HG02642 (cell line): ENCODE measurements around the gene LAYN.

ENCODE experiments used
- ATAC-seq: cut with Tn5 transposase; IDR thresholded peaks from one replicate; pipeline ENCODE4 v1.9.1; 2021; ENCODE audit warnings: mild to moderate bottlenecking; ENCODE audit not compliant: unreplicated experiment, poor library complexity

Gene LAYN

DNA sequence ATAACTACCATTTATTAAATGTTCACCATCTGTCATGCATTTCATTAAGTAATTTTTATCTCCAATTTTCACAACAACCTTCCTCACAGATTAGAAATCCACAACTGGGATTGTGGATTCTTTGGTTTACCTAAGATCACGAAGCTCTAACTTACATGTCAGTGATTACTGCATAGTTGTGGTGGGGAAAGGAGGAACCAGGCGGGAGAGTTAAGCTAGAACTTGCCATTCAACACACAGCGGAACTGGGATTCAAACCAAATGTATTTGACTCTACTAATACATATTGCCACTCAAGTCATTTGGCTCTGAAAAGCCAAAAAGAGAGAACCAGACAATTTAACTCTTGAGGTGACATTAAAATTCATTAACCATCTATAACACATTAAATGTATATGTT, 10.4 kb upstream of the LAYN start:
- no peak for ATAC-seq

DNA sequence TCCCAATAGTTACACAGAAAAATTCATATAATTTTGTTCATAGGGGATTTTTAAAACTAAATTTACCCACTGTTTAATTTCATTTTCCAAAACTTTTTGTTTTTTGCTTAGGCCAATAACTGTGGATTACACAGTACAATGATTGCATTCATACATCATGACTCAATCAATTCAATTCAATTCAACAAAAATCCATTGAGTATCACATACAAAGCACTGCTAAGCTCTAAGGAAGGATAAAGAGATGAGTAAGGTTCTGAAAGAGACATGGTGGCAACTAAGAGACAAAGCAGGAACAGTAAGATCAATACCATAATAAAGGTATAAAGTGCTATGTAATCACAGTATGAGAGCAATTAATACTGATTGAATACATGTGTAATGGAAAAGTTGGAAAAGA, 9.4 kb upstream of the LAYN start:
- no peak for ATAC-seq

DNA sequence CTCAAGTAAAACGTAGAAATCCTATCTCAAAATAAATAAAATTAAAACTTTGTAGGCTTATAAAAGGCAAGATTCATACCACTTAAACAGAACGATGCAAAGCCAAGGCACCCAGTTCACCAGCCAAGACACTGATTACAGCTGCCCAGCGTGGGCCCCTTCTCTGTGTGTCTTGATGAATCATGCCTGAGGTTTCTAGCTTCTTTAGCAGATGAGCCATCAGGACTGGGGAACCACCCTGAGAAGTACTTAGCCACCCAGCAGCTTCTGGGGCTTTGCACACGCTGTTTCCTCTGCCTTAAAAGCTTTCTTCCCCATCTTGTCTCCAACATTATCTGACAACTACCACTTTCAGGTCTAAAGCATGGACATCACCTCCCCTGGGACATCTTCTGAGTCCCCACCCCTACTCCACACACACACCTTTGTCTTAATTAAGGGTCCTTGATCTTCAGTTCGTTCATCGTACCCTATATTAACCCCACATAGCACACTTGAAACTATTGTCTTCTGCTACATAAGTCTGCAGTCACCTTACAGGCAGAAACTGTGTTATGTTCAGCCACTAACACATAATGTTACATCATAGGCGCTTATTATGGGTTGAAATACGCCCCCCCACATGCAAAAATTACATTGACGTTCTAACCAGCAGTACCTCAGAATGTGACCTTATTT, 8.7 kb upstream of the LAYN start:
- ATAC-seq: peak; percentile 64

DNA sequence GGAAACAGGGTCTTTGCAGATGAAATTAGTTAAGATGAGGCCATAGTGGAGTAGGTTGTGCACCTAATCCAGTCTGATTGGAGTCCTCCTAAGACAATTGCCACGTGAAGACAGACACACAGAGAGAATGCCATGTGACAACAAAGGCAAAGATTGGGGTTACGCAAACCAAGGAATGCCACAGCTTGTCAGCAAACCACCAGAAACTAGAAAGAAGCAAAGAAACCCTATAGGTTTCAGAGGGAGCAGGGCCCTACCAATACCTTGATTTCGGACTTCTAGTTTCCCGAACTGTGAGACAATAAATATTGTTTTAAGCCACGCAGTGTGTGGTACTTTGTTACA, 8.2 kb upstream of the LAYN start:
- no peak for ATAC-seq

DNA sequence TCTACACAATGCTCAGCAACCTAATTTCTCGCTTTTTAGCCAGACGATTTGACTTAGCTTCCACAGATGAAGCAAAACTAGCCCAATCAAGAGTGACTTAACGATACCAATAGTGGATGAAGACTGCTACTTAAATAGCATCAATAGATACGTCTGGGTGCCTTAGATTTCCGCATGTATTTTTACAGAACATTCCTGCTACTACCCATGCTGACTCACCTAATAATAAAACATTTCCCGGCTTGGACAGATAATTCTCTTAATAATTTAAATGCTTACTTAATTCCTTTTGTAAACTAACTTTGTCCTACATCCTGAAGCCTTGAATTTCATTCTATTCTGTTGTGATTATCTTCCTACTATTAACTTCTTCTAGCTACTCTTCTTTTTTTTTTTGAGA, 5.2 kb upstream of the LAYN start:
- ATAC-seq: no peak

DNA sequence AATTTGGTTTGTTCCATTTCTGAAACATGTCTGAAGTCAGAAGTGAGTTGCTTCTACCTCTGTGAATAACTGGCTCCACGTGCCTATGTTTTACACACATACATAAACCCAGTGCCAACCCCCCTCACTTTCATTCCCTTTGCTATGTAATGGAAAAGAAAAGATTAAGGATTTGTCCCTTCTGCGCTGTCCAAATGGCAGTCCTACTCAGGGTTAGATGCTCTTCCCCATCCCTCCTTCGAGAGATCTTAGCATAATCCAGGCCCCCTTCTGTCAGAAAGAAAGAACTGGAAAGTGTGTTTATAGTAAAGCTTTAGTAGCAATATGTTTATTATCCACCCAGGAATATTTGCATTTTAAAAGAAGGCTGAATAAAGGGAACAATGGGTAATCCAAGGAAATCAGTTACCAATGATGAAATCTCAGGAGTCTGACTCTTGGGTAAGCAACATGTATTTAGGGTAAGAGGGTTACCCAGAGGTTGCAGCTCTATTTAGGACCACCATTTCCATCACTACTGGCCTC, 3.1 kb upstream of the LAYN start:
- no peak for ATAC-seq

DNA sequence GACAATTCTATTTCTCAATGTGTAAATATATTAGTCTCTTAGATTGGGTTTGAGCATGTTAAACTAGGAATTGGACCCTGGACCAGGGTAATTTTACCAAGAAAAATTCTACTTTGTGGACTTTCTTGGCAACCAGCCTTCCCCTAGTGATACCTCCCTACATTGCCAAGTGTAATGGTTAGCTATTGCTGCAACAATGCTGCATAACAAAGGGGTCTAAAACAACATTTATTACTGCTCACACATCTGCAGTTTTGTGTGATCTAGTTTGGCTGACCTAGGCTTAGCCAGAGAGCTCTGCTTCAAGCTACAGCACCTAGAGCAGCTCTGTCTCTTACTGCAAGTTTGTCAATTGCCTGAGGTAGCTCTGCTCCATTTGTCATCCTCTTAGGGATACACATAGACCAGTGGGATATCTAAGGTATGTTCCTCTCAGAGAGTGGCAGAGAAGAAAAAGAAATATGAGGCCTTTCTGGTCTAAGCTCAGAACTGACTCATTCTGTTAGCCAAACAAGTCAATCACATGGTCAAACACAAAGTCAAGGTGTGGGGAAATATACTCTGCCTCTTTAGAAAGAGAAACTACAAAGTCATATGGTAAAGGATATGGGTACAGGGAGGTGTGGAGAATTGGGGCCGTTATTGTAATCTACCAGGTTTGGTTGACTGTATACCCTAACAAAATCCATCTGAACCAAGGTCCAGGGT, 2.0 kb upstream of the LAYN start:
- no peak for ATAC-seq

DNA sequence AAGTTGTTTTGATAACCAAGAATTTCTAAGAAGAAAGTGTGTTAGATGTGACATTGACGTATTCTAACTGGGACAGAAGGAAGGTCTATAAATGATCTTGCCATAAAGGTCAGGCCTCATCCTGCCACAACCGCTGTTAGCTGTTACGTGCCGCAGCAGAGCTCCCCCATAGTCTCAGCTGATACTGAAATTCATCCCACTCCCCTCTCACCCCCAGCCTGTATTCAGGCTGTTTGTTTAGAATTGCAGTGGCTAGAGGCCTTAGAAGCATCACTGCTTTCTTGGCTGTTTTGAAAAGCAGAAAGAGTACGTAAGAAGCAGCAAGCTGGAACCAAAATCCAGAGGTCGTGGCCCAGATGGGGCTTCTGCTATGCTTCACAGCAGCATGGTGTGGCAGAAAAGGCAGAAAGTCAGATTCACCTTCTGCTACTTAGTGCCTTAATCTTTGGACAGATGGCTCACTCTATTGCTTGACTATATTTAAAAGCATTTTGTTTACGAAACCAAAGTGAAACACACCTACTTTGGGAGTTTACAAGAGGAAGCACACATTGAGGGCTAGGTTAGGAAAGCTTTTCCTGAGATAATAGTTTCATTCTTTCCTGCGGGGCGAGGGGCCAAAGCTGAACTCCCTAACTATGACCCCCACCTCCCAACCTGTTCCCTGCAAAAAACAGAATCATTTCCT, 950 bp upstream of the LAYN start:
- ATAC-seq: no peak

DNA sequence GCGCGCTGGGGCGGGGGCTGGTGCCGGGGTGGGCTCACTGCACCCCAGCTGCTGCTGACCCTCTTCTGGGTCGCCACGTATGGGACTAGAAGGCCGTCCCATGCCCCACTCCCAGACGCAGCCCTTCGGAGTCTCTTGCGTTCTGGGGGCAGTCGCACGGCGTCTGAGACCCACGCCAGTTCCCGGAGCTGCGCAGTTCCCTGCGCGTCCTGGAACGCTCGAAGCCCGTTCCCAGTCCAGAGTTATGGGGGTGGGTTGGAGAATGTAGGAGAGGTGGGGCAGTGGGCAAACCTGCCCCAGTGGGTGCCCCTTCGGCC, 375 bp downstream of the LAYN start:
- no peak for ATAC-seq

DNA sequence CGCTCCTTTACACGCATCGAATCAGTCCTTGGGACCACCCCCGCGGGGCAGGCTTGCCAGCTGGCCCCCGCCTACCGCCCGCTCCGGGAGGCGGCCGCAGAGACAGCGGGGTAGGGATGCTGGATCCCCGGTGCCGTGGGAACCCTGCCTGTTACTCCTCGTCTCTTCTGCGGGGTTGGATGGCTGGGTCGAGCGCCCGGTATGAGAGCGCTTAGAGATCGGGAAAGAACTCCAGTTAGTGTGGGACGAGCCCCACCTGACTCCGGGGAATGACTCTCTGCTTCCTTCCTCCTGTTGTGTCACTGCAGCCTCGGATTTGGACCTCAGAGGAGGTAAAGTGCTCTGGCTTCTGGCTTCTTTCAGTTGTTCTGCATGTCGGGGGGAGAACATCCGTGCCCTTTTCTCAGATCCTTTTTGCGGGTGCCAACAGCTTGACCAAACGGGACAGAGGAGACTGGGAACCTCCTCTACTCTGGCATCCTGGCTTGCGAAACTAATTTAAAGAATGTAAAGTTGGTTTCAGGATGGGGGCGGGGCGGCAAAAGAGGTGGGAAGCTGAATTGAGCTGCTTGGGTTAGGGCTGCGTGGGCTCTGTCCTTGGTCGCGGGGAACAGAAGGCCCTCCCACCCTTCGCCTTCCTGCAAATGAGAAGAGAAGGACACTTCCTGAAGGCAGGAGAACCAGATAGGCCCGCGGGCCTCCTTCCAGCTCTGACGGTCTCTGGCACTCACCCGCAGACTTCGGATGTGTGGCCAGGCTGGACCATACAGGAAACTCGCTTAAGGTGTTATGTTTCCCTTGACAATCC, 938 bp downstream of the LAYN start:
- no peak for ATAC-seq

DNA sequence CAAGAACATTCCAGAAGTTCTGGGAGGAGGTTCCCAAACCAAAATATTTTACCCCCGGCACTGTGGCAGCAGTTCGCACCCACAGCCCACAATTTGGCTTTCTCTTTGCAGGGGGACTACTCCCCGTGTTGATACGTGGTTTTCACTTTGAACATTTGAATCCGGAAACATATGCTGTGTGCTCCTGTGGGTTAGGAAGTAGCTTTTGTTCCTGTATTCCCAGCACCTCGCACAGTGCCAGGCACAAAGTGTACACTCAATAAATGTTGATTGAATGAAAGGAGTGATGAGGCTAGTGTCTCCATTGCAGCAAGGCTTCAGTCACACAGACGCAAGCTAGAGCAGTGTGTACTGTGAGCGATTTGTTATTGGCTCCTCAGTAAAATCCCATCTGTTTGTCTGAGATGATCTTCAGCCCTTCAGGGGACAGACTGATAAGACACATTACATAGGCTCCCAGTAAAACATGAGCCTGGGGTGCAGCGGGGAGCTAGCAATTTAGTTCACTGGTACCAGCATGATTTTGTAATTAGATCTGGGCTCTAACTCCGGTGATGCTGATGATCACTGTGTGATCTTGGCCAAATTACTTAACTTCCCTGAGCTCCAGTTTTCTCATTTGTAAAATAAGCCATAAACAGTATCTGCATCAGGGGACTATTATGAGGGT, 2.2 kb downstream of the LAYN start:
- no peak for ATAC-seq

DNA sequence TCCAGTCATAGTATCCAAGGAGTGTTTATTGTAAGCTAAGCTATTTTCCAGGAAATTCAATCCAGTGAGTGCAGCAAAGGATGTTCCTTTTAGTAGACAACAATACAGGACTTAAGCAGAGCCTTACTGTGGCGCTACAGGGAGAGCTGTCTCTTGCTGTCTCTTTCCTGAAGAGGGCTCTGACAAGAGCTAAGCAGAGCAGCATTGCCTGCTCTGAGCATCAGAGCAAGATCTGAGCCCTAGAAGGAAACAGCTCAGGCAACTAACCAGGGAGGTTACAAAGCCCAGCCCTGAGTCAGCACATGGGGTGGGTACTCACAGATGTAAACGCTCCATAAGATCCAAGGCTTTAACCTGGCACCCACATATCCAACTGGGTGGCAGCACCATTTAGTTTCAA, 8.0 kb downstream of the LAYN start:
- ATAC-seq: no peak

DNA sequence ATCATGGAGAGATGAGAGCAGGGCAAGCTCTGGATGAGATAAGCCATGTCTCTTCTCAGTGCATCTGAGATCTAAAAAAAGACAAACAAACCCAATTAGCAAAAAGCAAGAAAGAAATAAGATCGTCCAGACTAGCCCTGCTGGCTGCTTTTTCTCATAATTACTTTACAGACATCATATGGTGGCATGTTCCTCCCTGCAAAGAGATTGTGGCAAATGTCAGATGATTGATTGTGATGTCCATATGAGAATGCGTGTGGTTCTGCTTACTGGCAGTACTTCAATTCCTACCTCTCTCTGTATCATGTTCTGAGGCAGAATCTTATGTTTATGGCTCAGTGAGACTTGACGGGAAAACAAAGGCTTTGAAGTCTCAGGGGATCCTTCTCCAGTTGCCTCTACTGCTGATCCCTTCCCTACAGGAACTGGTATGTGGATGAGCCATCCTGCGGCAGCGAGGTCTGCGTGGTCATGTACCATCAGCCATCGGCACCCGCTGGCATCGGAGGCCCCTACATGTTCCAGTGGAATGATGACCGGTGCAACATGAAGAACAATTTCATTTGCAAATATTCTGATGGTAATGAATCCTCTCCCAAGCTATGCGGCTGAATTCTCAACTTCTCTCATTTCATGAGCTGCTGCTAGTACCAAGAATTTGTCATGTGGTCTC, 8.8 kb downstream of the LAYN start:
- no peak for ATAC-seq

DNA sequence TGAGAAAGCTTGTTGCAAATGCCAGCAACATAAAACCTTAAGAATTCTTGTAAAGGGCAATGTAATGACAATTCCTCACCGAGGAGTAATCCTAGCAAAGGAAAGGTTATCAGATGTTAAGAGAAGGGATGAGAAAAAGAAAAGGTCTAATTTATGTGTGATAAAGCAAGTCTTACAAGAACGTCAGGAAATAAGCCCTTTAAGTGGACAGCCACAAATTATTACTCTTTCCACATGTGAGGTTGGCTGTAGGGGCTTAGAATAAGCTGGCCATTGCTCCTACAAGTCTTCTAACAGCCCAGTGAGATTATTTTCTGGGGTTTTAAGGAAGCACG, 9.3 kb downstream of the LAYN start:
- ATAC-seq: no peak

DNA sequence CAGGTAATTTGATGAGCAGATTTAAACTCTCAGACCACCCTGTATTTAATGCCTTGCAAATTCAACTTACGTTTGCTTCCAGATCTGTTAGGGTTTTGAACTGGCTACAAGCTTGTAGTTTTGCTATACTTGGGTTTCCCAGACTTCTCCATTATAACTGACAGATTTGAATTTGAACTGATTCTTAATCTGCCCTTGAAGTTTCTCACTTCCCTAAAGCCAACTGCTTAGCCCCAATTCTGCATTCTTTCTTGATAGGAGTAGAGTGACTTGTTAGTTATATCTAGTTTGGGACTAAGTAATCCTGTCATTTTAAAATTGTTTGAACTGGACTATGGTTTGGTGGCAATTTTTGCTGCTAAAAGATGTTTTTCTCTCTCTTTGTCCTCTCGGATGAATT, 9.7 kb downstream of the LAYN start:
- ATAC-seq: no peak

DNA sequence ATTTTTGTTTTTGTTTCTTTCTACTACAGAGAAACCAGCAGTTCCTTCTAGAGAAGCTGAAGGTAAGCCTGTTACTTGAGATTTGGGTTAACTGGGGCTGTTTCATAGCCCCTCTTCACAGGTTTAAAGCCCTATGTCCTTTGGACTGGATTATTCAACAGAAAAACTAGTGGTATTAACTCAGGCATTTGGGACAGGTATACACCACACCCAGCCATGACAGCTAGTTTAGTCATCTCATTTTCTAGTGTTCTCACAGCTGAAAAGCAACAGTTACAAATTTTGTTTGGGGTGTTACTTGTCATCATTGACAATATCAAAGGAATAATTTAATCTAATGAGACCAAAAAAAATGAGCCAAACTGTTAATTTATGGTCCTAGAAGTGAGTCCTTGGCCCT, 14.0 kb downstream of the LAYN start:
- no peak for ATAC-seq

DNA sequence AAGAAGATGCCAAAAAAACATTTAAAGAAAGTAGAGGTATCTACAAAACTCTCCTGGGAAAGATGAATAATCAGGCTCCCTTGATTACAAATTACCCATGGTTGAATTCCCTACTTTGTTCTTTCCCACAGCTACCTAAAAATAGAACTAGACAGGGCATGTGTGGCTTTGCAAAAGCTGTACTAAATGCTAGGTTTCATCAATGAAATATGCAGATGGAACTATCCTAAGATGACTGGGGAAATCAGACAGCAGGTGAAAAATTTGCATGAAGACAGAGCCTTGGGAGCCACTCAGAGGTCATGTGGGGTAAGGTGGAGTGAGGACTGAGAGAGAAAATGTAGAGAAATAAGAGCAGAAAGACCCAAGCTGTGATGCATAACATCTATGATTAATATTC, 14.7 kb downstream of the LAYN start:
- no peak for ATAC-seq

DNA sequence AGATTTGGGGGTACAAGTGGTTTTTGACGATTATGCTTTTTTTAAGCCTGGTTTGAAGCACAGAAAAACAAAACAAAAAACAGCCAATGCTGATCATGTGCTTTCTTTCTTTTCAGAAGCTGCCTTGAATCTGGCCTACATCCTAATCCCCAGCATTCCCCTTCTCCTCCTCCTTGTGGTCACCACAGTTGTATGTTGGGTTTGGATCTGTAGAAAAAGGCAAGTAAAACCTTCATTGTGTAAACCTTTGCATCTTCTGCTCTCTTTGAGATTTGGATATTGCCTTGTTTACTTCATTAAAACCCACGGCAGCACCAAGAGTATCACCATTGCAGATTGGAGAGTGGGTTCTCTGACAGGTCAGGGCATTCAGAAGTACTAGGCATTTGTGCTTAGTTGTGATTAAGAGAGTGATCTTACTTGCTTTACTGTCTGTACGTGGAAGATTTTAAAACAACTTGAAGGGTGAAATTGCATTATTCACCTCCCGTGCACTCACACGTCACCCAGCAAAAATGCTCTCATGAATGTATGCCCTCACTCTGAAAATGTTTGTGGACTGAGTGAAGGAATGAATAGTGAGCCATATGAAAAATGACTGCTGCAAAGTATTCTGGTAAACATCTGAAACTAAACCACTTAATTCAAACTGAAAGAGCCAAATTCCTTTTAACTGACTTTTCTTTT, 17.0 kb downstream of the LAYN start:
- ATAC-seq: no peak

DNA sequence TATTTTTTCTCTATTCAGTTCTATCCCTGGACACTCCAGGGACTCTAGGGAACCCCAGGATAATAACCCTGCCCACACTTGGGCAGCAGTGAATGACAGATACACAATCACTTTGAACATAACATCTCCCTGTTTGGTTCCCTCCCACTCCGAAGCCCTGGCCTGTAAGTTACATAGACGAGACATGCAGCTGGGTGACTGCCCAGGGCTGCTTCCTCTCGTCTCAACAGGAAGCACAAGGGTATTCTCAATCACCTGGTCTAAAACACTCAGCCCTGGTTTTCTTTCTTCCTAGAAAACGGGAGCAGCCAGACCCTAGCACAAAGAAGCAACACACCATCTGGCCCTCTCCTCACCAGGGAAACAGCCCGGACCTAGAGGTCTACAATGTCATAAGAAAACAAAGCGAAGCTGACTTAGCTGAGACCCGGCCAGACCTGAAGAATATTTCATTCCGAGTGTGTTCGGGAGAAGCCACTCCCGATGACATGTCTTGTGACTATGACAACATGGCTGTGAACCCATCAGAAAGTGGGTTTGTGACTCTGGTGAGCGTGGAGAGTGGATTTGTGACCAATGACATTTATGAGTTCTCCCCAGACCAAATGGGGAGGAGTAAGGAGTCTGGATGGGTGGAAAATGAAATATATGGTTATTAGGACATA, 19.4 kb downstream of the LAYN start:
- ATAC-seq: no peak
